ENCODE data around the gene PPP2R1A.

DNA sequence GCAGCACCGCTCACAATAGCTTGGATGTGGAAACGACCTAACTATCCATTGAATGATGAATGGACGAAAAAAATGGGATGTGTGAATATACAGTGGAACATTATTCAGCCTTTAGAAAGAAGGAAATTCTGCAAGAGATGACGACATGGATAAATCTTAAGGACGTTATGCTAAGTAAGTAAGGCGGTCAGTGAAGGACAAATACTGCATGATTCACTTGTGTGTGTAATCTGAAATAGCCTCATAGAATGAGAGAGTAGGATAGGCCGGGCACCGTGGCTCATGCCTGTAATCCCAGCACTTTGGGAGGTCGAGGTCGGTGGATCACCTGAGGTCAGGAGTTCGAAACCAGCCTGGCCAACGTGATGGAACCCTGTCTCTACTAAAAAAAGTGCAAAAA lies 54.2 kb downstream of the PPP2R1A start:
- TF ChIP-seq, protein P1, sequence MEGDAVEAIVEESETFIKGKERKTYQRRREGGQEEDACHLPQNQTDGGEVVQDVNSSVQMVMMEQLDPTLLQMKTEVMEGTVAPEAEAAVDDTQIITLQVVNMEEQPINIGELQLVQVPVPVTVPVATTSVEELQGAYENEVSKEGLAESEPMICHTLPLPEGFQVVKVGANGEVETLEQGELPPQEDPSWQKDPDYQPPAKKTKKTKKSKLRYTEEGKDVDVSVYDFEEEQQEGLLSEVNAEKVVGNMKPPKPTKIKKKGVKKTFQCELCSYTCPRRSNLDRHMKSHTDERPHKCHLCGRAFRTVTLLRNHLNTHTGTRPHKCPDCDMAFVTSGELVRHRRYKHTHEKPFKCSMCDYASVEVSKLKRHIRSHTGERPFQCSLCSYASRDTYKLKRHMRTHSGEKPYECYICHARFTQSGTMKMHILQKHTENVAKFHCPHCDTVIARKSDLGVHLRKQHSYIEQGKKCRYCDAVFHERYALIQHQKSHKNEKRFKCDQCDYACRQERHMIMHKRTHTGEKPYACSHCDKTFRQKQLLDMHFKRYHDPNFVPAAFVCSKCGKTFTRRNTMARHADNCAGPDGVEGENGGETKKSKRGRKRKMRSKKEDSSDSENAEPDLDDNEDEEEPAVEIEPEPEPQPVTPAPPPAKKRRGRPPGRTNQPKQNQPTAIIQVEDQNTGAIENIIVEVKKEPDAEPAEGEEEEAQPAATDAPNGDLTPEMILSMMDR (IDR thresholded peaks at IDR 0.05; ENCODE audit: extremely low read depth in 1 of 2, insufficient read depth in 1 of 2, low read depth in 1 of 2, low read length in 2 of 2) = no peak
- TF ChIP-seq EZH2 (IDR thresholded peaks at IDR 0.05; ENCODE audit: borderline replicate concordance, low read depth, low read length, severe bottlenecking) (no peak), POLR2A (IDR thresholded peaks at IDR 0.05; ENCODE audit: low read depth, low read length) (no peak), POLR2AphosphoS5 (IDR thresholded peaks at IDR 0.05; ENCODE audit: insufficient read depth, low read depth, low read length) (no peak), GATA2 (IDR thresholded peaks at IDR 0.05; ENCODE audit: insufficient read depth, insufficient read length, low read depth, low read length) (no peak), JUN (IDR thresholded peaks at IDR 0.05; ENCODE audit: borderline replicate concordance, insufficient read depth, insufficient read length, low read depth) (no peak)
- TF ChIP-seq, protein P2, sequence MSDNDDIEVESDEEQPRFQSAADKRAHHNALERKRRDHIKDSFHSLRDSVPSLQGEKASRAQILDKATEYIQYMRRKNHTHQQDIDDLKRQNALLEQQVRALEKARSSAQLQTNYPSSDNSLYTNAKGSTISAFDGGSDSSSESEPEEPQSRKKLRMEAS (IDR thresholded peaks at IDR 0.05; ENCODE audit: insufficient read depth, insufficient read length) = no peak
